ENCODE results near the gene FOXL2NB.

Gene FOXL2NB

GRCh38 chr3:138938056-138938876 lies 8.8 kb upstream of the FOXL2NB start:
- H3K4me1 ChIP-seq (ENCODE audit: control insufficient read depth, low read length), result peaks cover 4% of the 10 kb centered on the region; the same call in 1 of the 2 replicates
- no peak overlapping the region for H3K4me2 ChIP-seq (ENCODE audit: low read length)
- H4K20me1 ChIP-seq (ENCODE audit: control insufficient read depth, insufficient read depth, low read depth, low read length), result no peaks in the 10 kb centered on the region
- H3K27ac ChIP-seq (ENCODE audit: low read depth, low read length), result no peak overlapping the region
- H3K79me2 ChIP-seq (ENCODE audit: control insufficient read depth, low read length), result no peaks in the 10 kb centered on the region
- H3K9me3 ChIP-seq (ENCODE audit: control insufficient read depth, insufficient read depth, low read length), result no peaks in the 10 kb centered on the region
- H3K36me3 ChIP-seq (ENCODE audit: control insufficient read depth, low read length), result no peaks in the 10 kb centered on the region
- TF ChIP-seq CTCF (IDR thresholded peaks at IDR 0.05; ENCODE audit: low read depth, low read length, poor library complexity, severe bottlenecking), result no peak
- H3K27me3 ChIP-seq (ENCODE audit: control insufficient read depth, low read length), result peaks cover 60% of the 10 kb centered on the region
- no peaks in the 10 kb centered on the region for H3K9me2 ChIP-seq (replicated peaks; ENCODE audit: control insufficient read depth, low read length)
- no peak overlapping the region for H3K4me3 ChIP-seq (ENCODE audit: low read length)
- H3F3A ChIP-seq (ENCODE audit: control insufficient read depth, insufficient read depth), result no peaks in the 10 kb centered on the region

- H3K4me3 ChIP-seq (ENCODE audit: low read length), result no peak overlapping the region
- H3K36me3 ChIP-seq (ENCODE audit: control insufficient read depth, low read length), result no peaks in the 10 kb centered on the region
- H3K9me3 ChIP-seq (ENCODE audit: control insufficient read depth, insufficient read depth, low read length), result no peaks in the 10 kb centered on the region
- H3K79me2 ChIP-seq (ENCODE audit: control insufficient read depth, low read length), result no peaks in the 10 kb centered on the region
- no peak for TF ChIP-seq CTCF (IDR thresholded peaks at IDR 0.05; ENCODE audit: low read depth, low read length, poor library complexity, severe bottlenecking)
- TF ChIP-seq EZH2phosphoT487 (IDR thresholded peaks at IDR 0.05; ENCODE audit: borderline replicate concordance, low read length), result peak; percentile 48; the same call in 1 of the 2 replicates
- H3K27me3 ChIP-seq (ENCODE audit: control insufficient read depth, low read length), result peaks cover 68% of the 10 kb centered on the region
- no peak overlapping the region for H3K4me2 ChIP-seq (ENCODE audit: low read length)
- no peak overlapping the region for H3K27ac ChIP-seq (ENCODE audit: low read depth, low read length)
- peaks cover 4% of the 10 kb centered on the region; the same call in 1 of the 2 replicates for H3K4me1 ChIP-seq (ENCODE audit: control insufficient read depth, low read length)
- H3K9me2 ChIP-seq (replicated peaks; ENCODE audit: control insufficient read depth, low read length), result no peaks in the 10 kb centered on the region
- no peaks in the 10 kb centered on the region for H3F3A ChIP-seq (ENCODE audit: control insufficient read depth, insufficient read depth)
- no peaks in the 10 kb centered on the region for H4K20me1 ChIP-seq (ENCODE audit: control insufficient read depth, insufficient read depth, low read depth, low read length)
These were observed 8.0 kb upstream of the FOXL2NB start for GRCh38 chr3:138938877-138939560.

GRCh38 chr3:138939561-138940241 lies 7.3 kb upstream of the FOXL2NB start:
- Histone ChIP-seq H3K4me1 (ENCODE audit: control insufficient read depth, low read length) (peaks cover 4% of the 10 kb centered on the region; the same call in 1 of the 2 replicates), H3K4me2 (ENCODE audit: low read length) (no peak overlapping the region), H3K27me3 (ENCODE audit: control insufficient read depth, low read length) (peaks cover 72% of the 10 kb centered on the region), H3K36me3 (ENCODE audit: control insufficient read depth, low read length) (no peaks in the 10 kb centered on the region), H3K4me3 (ENCODE audit: low read length) (no peak overlapping the region), H4K20me1 (ENCODE audit: control insufficient read depth, insufficient read depth, low read depth, low read length) (no peaks in the 10 kb centered on the region), H3K27ac (ENCODE audit: low read depth, low read length) (no peak overlapping the region), H3K9me3 (ENCODE audit: control insufficient read depth, insufficient read depth, low read length) (no peaks in the 10 kb centered on the region), H3F3A (ENCODE audit: control insufficient read depth, insufficient read depth) (no peaks in the 10 kb centered on the region), H3K9me2 (replicated peaks; ENCODE audit: control insufficient read depth, low read length) (no peaks in the 10 kb centered on the region), H3K79me2 (ENCODE audit: control insufficient read depth, low read length) (no peaks in the 10 kb centered on the region)
- TF ChIP-seq EZH2phosphoT487 (IDR thresholded peaks at IDR 0.05; ENCODE audit: borderline replicate concordance, low read length), result no peak
- TF ChIP-seq CTCF (IDR thresholded peaks at IDR 0.05; ENCODE audit: low read depth, low read length, poor library complexity, severe bottlenecking), result no peak
